Frontal cortex (tissue), 4 donors: ENCODE measurements around the gene RBMY1J. TPM values are rescaled to one million over a fixed set of nuclear protein-coding genes. Genes with fewer than 3 reads are reported as not detected.
"Not testable (repeated sequence)": the region's sequence is repeated elsewhere in the genome, so short reads cannot be mapped to it uniquely, and the experiment has no call there.

ENCODE experiments used
- DNase-seq, 2 donors: peaks; one replicate each; pipeline ENCODE4 v3.0.0; 2012; ENCODE audit warnings: low spot score in 2 of 2
- FAIRE-seq: peaks from 2 replicates; lab custom pipeline; 2012; peaks lifted over from hg19 to GRCh38; lab: Jason Lieb, UNC
- total RNA-seq: library from RNA; depleted of rRNA; stranded (reverse); fragments of >200 nt; gene quantifications from one replicate; pipeline ENCODE4 v1.2.3, GENCODE V29; 2014
- donor health status: control.
- donor health status: control.
- donor health status: control.

The RBMY1J gene
- total RNA-seq: not detected

DNA sequence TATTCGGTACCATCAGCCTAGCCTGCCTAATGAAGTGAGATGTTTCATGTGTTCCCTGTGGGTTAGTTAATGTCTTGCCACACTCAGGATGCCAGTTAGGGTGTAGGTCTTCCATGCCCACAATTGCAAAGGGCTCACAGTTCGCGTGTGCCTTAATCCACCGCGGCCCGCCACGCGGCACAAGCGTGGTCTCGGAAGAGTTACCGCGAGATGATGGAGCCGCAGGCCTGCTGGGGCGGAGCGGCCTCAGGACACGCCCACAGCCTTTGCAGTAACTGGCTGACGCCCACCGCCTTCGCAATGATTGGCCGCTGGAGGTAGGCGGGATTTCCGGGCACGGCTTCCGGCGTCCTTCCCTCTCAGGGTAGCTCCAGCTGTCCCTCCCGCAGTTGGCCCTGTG lies at the start of gene RBMY1J:
TSS of gene RBMY1J (plus strand) at position 301 of the 400 bp plus-strand sequence. CDS start 2,038 bp downstream, outside the sequence.
- not testable (repeated sequence) for DNase-seq, FAIRE-seq

GRCh38 chrY:22367416-22367815 lies 35.8 kb upstream of the RBMY1J start:
- DNase-seq: no peak
- no peak for FAIRE-seq

GRCh38 chrY:22370623-22371022 lies 32.6 kb upstream of the RBMY1J start:
- FAIRE-seq (no peak), DNase-seq (no peak)

GRCh38 chrY:22373494-22373893 lies 29.7 kb upstream of the RBMY1J start:
- DNase-seq (no peak), FAIRE-seq (no peak)

GRCh38 chrY:22444718-22445396 lies 41.6 kb downstream of the RBMY1J start:
- not testable (repeated sequence) for FAIRE-seq, DNase-seq

DNA sequence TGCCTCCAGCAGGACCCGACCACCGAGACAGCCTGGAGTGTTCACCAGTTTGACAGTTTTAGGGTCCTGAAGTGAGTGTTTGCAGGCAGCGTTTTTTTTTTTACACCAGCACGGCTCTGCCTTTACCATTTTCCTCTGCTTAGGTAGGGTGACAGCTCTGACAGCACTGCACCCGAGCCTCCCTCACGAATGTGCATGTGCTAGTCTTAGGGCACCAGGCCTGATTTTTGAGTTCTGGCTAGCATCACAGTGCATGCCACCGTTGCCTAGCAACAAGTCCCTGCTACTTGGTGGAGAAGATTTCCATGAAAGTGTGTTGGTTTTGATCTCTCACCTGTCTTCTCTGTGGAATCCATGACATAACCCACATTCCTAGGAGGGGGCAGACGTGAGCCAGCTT lies 52.3 kb downstream of the RBMY1J start:
- DNase-seq, FAIRE-seq: not testable (repeated sequence)

GRCh38 chrY:22461962-22462361 lies 58.8 kb downstream of the RBMY1J start:
- not testable (repeated sequence) for FAIRE-seq, DNase-seq

Other genes with a start within 250 kb of the RBMY1J start
- gene RBMY1F, start 220.5 kb upstream of the RBMY1J start, total RNA-seq: not detected